ENCODE measurements around the gene GTPBP6. TPM values are rescaled to one million over a fixed set of nuclear protein-coding genes. Genes with fewer than 3 reads are reported as not detected.
"Not testable (repeated sequence)": the region's sequence is repeated elsewhere in the genome, so short reads cannot be mapped to it uniquely, and the experiment has no call there.

The GTPBP6 gene
- polyA plus RNA-seq, 12 donors = 30.9 to 60.2 (median 40.9) TPM; not detected in 1

DNA sequence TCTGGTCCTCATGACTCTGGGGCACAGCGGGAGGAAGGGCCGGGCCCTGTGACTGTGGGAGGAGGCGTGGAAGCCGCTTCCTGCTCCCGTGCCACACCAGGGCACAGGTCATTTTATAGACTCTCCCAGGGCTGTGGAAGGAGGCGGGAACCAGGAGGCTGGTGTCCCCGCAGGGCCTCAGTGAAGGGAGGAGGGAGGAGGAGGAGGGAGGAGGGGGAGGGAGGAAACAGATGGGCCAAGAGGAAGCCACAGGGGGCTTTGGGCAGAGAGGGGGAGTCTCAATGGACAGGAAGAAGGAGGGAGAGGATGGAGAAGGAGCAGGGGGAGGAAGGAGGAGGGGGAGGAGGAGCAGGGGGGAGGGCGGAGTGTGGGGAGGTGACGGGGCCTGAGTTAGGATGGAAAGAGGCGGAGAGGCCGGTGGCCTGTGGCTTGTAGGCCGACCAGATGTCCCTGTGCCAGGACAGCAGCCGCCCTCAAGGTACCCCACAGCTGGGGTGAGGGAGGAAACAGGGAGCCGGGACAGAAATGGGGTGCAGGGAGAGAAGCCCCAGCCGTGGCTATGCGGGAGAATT is 43.6 kb downstream of the GTPBP6 start:
- no peak for DNase-seq

DNA sequence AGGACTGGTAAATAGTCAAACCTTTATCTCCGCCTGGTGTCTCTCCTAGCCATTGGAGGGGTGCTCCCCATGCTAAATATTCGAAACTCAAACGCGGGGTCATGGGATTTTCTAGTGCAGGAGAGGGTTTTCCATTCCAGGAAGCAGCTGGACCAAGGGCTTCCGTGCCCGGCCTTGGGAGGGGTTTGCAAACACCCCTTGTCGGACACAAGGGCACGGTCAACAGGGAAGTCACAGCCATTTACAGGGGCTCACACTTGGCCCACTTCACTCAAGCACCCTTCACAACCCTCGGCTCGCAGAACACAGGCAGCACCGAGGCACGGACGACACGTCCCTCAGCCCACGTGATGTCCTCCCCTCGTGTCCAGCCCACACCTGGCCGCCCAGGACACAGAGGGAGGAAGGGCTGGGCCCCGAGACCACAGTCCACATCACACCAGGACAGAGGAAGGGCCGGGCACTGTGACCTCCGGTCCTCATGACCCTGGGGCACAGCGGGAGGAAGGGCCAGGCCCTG is 47.7 kb downstream of the GTPBP6 start:
- no peak for DNase-seq

DNA sequence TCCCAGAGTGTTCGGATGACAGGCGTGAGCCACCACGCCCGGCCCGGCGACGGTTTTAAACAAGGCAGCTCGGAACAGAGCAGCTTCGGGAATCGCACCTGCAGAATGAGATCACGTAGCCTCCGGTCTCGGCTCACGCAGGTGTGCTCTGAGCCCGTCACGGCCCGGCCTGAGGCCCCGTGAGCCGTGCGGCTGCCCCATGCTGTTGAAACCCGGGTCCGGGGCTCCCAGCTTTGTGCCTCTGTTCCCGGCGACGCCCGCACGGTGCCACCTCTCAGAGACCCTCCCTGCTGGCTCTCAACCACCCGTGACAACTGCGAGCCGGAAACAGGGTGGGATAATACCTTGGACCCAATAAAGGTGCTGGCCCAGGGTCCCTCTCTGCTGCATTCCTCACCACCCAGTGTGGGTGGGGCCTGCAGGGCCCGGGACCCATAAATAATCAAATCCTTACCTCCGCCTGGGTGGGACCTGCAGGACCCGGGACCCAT is 50.8 kb downstream of the GTPBP6 start:
- DNase-seq = no peak

DNA sequence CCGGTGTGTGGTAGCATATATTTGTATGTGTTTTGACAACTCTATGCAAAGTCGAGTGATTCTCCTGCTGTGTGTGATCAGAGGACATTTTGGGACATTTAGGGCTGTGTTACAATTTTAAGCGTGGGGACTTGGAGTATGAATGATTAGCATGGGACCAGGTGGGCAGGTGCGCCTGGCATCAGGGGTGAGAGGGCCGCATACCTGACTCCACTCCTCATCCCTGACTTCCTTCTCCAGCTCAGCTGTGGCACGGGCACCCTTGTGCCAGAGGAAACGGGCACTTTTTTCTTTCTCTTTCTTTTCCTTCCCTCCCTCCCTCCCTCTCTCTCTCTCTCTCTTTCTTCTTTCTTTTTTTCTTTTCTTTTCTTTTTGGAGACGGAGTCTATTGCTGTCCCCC is 53.1 kb downstream of the GTPBP6 start:
- DNase-seq = no peak

DNA sequence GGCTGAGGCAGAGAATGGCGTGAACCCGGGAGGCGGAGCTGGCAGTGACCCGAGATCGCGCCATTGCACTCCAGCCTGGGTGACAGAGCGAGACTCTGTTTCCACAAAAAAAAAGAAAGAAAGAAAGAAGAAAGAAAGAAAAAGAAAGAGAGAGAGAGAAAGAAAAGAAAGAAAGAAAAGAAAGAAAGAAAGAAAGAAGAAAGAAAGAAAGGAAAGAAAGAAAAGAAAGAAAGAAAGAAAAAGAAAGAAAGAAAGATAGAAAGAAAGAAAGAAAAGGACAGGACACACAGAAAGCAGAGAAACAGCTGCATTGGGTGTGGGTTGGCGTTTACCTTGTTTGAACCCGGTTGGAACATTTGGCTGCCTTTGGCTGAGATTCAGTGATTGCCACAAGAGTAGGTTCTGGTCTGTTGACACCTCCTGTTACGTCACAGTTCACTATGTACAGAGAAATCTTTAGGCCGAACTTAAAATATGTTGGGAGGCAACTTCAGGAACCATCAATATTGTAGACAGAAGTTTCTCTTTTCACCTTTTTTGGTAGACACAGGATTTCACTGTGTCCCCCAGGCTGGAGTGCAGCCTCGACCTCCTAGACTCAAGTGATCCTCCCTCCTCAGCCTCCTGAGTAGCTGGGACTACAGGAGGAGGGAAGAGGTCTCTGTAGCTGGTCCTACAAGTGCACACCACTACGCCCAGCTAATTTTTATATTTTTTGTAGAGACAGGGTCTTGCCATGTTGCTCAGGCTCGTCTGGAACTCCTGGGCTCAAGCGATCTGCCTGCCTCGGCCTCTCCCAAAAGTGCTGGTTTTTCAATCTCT is 53.8 kb downstream of the GTPBP6 start:
- DNase-seq = no peak

DNA sequence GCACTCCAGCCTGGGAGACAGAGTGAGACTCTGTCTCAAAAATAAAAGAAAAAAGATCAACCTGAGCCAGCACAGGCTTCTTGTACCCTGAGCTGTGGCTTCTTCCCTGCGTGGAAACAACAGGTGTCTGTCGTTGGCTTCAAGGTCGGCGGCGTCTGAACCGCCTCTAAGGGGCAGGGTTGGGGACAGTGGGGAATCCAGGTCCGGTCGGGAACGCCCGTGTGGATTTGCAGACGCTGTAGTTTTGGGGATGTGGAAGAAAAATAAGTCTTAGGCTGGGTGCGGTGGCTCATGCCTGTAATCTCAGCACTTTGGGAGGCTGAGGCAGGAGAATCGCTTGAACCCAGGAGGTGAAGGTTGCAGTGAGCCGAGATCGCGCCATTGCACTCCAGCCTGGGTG is 54.6 kb downstream of the GTPBP6 start:
- not testable (repeated sequence) for DNase-seq

DNA sequence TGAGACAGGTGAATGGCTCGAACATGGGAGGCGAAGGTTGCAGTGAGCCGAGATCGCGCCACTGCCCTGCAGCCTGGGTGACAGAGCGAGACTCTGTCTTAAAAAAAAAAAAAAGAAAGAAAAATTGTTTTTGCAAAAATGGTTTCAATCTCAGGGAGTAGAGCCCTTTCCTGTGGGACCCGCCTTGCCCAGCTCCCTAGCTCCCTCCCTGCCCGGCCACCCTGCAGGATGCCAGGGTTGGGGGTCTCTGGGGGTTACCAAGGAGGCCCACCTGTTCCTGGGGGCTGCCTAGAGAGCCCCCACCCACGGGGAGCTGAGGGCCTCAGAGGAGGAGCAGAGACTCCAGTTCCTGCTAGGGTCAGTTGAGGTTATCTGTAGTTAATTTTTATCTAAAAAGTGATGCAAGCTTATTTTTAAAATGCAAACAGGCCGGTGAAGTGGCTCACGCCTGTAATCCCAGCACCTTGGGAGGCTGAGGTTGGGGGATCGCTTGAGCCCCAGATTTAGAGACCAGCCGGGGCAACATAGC is 56.2 kb downstream of the GTPBP6 start:
- no peak for DNase-seq

DNA sequence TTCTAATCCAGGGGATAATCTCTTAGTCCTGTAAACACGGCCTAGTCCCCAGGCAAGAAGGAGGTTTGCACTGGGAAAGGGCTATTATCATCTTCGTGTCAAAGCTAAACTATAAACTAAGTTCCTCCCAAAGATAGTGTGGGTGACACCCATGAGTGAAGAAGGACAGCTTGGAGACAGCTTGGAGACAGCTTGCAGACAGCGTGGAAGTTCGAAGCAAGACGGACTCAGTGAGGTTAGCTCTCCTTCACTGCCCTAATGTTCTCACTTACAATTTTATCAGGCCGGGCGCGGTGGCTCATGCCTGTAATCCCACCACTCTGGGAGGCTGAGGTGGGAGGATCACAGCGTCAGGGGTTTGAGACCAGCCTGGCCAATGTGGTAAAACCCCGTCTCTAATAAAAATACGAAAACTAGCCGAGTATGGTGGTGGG is 56.7 kb downstream of the GTPBP6 start:
- DNase-seq = no peak

DNA sequence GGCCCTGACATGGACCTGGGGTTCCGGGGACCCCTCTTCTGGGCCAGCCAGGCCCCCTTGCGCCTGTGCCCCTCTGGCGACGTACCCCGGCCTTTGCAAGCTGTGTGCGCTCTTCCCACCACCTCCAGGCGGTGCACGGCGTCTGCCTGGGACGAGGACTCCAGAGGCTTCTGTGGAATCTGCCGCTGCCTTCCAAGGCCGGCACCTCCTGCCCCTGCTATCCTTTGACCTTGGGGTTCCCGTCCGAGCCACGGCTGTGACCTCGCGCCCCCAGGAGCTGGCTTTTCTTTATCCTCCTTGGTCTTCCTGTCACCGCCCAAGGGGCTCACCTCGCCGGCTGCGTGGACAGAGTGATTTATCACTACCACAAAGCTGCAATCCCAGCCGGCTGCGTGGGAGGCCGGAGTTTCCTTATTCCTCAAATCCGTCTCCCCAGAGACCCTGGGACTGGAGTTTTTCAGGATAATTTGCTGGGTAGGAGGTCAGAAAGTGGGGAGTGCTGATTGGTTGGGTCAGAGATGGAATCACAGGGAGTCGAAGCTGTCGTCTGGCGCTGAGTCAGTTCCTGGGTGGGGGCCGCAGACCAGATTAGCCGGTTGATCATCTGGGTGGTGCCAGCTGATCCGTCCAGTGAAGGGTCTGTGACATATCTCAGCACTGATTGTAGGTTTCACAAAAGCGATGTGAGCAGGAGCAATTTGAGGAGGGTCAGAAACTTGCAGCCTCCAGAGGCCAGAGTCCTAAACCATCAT is 57.3 kb downstream of the GTPBP6 start:
- no peak for DNase-seq

DNA sequence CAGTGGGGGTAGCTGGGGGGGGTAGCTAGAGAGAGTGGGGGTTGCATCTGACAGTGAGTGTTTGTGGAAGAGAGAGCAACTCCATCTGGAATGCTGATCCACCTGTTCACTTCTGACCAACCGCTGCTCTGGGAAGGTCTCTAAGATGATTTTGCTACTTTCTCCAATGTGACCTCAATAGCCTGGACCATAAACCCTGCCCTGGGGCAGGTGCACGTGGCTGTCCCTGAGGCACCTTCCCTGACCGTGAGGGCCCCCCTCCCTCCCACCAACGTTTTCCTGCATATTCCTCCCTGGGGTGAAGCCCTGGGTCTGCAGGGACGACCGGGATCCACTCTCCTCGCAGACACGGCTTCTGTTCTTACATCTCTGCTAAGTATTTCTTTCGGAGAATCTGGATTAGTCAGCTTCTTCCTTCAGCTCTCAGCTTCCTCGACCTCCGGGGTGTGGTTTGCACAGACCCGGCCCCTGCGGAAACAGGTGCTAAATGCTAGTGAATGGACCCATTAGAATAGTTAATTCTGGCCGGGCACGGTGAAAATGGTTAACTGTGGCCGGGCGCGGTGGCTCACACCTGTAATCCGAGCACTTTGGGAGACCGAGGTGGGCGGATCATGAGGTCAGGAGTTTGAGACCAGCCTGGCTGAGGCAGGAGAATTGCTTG is 58.8 kb downstream of the GTPBP6 start:
- no peak for DNase-seq

DNA sequence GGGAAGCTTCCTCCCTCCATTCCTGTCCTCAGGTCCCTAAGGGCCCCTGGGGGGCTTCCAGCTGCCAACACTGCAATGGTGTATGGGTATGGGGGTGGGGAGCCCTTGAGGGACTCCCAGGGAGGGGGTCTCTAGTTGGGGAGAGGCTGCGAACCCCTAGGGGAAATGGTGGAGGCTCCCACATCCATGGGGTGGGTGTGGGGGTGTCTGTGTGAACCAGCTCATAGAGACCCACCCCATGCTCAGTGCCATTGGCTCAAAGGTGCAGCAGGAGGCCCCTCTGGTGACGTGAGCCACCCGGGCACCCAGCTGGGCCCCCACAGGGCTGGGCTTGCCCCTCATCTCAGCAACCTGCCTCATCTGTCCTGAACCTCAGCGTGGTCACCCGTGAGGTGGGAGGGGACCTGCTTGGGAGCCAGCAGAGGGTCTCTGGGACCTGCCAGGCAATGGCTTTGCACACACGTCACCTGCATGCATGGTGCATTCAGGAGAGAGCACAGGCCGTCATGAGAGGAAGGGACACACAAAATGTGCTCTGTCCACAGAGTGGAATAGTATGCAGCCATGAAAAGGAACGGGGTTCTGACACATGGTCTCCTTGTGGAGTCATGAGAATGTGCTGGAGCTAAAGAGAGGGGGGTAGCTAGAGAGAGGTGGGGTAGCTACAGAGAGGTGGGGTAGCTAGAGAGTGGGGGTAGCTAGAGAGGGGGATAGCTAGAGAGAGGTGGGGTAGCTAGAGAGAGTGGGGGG is 60.1 kb downstream of the GTPBP6 start:
- DNase-seq = no peak

DNA sequence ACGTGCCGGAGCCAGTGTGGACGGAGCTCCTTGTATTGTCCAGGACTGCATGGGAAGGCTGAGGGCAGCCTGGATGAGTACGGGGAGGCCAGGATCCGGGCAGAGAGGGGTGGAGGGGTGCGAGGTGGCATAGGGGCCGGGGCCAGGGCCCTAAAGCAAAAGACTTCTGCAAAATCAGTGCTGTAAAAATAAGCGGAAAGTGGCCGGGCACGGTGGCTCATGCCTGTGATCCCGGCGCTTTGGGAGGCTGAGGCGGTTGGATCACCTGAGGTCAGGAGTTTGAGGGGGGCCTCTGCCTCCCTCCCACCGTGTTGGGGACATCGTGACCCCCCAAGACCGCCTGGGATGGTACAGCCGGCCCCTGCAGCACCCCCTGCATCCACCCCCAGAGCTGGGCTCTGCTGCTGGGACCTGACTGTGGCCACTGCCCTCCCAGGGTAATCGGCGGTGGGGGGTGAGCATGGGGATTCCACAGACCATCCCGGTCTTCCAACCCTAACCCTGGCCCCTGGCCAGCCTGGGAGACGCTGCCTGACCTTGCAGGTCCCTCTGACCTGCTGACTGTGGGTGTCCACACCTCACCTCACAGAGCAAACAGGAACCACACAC is 60.8 kb downstream of the GTPBP6 start:
- DNase-seq = no peak

DNA sequence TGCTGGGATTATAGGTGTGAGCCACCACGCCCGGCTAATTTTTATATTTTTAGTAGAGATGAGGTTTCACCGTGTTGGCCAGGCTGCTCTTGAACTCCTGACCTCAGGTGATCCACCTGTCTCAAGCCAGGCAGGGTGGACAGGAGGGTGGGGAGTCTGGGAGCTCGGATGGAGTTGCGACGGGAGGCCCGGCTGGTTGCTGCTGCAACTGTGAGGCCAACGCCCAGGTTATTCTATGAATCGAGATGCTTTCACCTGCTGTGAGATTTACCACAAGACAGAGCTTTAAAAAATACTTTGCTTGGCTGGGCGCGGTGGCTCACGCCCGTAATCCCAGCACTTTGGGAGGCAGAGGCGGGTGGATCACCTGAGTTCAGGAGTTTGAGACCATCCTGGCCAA is 61.5 kb downstream of the GTPBP6 start:
- DNase-seq = not testable (repeated sequence)

DNA sequence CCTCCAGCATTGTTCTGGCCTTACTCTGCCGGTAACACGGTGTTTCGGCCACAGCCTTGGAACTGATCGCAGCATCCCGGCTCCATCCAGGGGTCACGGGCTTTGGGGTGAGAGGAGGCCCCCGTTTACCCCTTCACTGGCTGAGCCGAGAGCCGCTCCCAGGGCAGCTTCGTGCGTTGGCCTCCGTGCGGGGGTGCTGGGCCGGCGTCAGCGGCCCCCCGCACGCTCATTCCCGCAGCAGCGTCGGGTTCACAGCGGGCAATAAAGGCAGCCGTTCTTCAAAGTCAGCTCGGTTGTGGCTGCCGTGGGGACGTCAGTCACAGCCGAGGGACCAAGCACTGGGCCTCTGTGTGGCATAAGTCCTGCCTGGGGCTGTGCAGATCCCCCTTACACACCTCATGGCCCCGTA is 62.7 kb downstream of the GTPBP6 start:
- DNase-seq = no peak

Other genes with a start within 250 kb of the GTPBP6 start
- gene PLCXD1, start 37.4 kb downstream of the GTPBP6 start, polyA plus RNA-seq (ENCODE audit: insufficient read length in 12 of 12) = 10 to 100 TPM in 11 of 12 donors, not detected in 1; 10.5 to 29.7 (median 13.9) TPM
- 100 to 1,000 TPM in 11 of 12 donors, not detected in 1; 109 to 264 (median 171) TPM for gene PPP2R3B, start 68.1 kb upstream of the GTPBP6 start, polyA plus RNA-seq (ENCODE audit: insufficient read length in 12 of 12)

Data from muscle of arm (tissue), 12 donors.